Heart left ventricle (tissue), 13 donors: ENCODE data around the gene HDAC4.

Source experiments
- CTCF ChIP-seq, 12 donors: fragments of 200-600 bp; sonication (generic) in 4 of 12; IDR thresholded peaks; one replicate each; pipeline versions ENCODE4 v1.5.0 to v1.8.0; 2018 to 2022; ENCODE audit warnings: antibody characterized with exemption in 12 of 12, mild to moderate bottlenecking in 5 of 12
- POLR2A ChIP-seq, 2 donors: fragments of 450-650 bp; IDR thresholded peaks; one replicate each; pipeline ENCODE4 v1.6.1; 2017; ENCODE audit warnings: antibody characterized with exemption in 2 of 2, mild to moderate bottlenecking in 2 of 2, moderate library complexity in 2 of 2
- donor health status: ischemic (EF 13 %, LVEDD 7.1; RV severe dilation, severe dysfunction).
- donor health status: DM: no; HTN: yes; CAD: no.
- donor health status: DM: no; HTN: no; CAD: no.
- donor health status: ischemic (EF 25% LVEDD 6.9; RV normal size, moderate dysfunction).
- donor health status: ischemic (EF 25% LVEDD 5.7; RV mildly dilated, moderate dysfunction).
- donor health status: ischemic (EF 35%, LVEDD 5.7; RV mildly dilated, moderate dysfunction).
- donor health status: nonischemic (EF 11% LVEDD 7.7; RV severe dilation, severe dysfunction).
- donor health status: DM: yes; HTN: yes; CAD: no.
- donor health status: PGD.
- donor health status: ischemic (EF 29% LVEDD 5.4; RV normal size, mild dysfunction).
- donor health status: nonischemic (EF 23%, LVEDD 6.1; RV moderate dilation, normal function).

GRCh38 chr2:239244625-239245024 lies 156.2 kb downstream of the HDAC4 start:
- TF ChIP-seq CTCF (IDR thresholded peaks at IDR 0.05) = no peak
- no peak for TF ChIP-seq POLR2A (IDR thresholded peaks at IDR 0.05)
